Measurements from ENCODE around the gene GNAI3. TPM values are rescaled to one million over a fixed set of nuclear protein-coding genes. Genes with fewer than 3 reads are reported as not detected.

Gene GNAI3
- polyA plus RNA-seq, 3 donors, result 3.0 to 14.2 (median 10.4) TPM

GRCh38 chr1:109653306-109653705 lies 104.9 kb downstream of the GNAI3 start:
- H3K36me3 Mint-ChIP-seq, result no peaks in the 10 kb centered on the region
- Histone ChIP-seq H3K27me3 (ENCODE audit: control insufficient read depth in 2 of 2, insufficient read depth in 2 of 2, low read length in 2 of 2) (no peaks in the 10 kb centered on the region), H3K79me2 (ENCODE audit: insufficient read depth, low read length) (no peaks in the 10 kb centered on the region), H3K9ac (ENCODE audit: insufficient read depth, low read length, poor library complexity, severe bottlenecking) (no peak overlapping the region), H3K4me1 (ENCODE audit: control insufficient read depth in 1 of 2, insufficient read depth in 2 of 2, low read length in 2 of 2) (peaks cover 24 to 27% of the 10 kb centered on the region in 2 donors), H3K36me3 (replicated peaks in 1 of 2; ENCODE audit: control insufficient read depth in 1 of 2, insufficient read depth in 2 of 2, low read length in 2 of 2) (no peaks in the 10 kb centered on the region), H3K4me2 (replicated peaks; ENCODE audit: extremely low read depth, low read length, poor library complexity, severe bottlenecking) (no peak overlapping the region), H2AFZ (ENCODE audit: insufficient read depth, low read depth, low read length, poor library complexity, severe bottlenecking) (no peak overlapping the region), H4K20me1 (ENCODE audit: insufficient read depth, low read length) (no peaks in the 10 kb centered on the region), H3K27ac (ENCODE audit: low read depth in 1 of 2, low read length in 2 of 2) (no peak overlapping the region), H3K4me3 (replicated peaks in 1 of 3; ENCODE audit: low read depth in 2 of 3, low read length in 3 of 3) (no peak overlapping the region), H3K9me3 (replicated peaks in 1 of 2; ENCODE audit: control insufficient read depth in 1 of 2, insufficient read depth in 1 of 2, low read length in 2 of 2) (no peaks in the 10 kb centered on the region)
- 100% methylated on average over 1 of the region's 2 CpGs for WGBS (ENCODE audit: insufficient coverage)
- intact Hi-C loops (cut with micrococcal nuclease), result no loop called here
- no peak overlapping the region for H3K4me3 Mint-ChIP-seq
- no peak for TF ChIP-seq CTCF (IDR thresholded peaks at IDR 0.05)
- peaks cover 3 to 20% (median 10%) of the 10 kb centered on the region in 3 donors for H3K27me3 Mint-ChIP-seq (ENCODE audit: low read depth in 3 of 3)
- no peak for DNase-seq
- H3K9me3 Mint-ChIP-seq, result peaks cover 0 to 1% (median 0%) of the 10 kb centered on the region in 7 donors
- no peak overlapping the region for H3K27ac Mint-ChIP-seq
- peaks cover 33% of the 10 kb centered on the region for H3K4me1 Mint-ChIP-seq

- no peak for DNase-seq
- WGBS (ENCODE audit: insufficient coverage), result 92% methylated on average over 10 of the region's 12 CpGs
- H3K27ac Mint-ChIP-seq, result no peak overlapping the region
- no peaks in the 10 kb centered on the region for H3K27me3 ChIP-seq (ENCODE audit: control insufficient read depth in 2 of 2, insufficient read depth in 2 of 2, low read length in 2 of 2)
- intact Hi-C loops (cut with micrococcal nuclease), result no loop called here
- H3K79me2 ChIP-seq (ENCODE audit: insufficient read depth, low read length), result no peaks in the 10 kb centered on the region
- no peak overlapping the region for H3K4me2 ChIP-seq (replicated peaks; ENCODE audit: extremely low read depth, low read length, poor library complexity, severe bottlenecking)
- no peak overlapping the region for H3K4me3 ChIP-seq (replicated peaks in 1 of 3; ENCODE audit: low read depth in 2 of 3, low read length in 3 of 3)
- peaks cover 0 to 1% (median 0%) of the 10 kb centered on the region in 7 donors for H3K9me3 Mint-ChIP-seq
- TF ChIP-seq CTCF (IDR thresholded peaks at IDR 0.05), result no peak
- H3K27ac ChIP-seq (ENCODE audit: low read depth in 1 of 2, low read length in 2 of 2), result no peak overlapping the region
- H4K20me1 ChIP-seq (ENCODE audit: insufficient read depth, low read length), result no peaks in the 10 kb centered on the region
- H3K9ac ChIP-seq (ENCODE audit: insufficient read depth, low read length, poor library complexity, severe bottlenecking), result no peak overlapping the region
- H3K9me3 ChIP-seq (replicated peaks in 1 of 2; ENCODE audit: control insufficient read depth in 1 of 2, insufficient read depth in 1 of 2, low read length in 2 of 2), result no peaks in the 10 kb centered on the region
- H3K36me3 ChIP-seq (replicated peaks in 1 of 2; ENCODE audit: control insufficient read depth in 1 of 2, insufficient read depth in 2 of 2, low read length in 2 of 2), result no peaks in the 10 kb centered on the region
- H3K4me1 Mint-ChIP-seq, result peaks cover 44% of the 10 kb centered on the region
- H3K4me3 Mint-ChIP-seq, result no peak overlapping the region
- H3K4me1 ChIP-seq (ENCODE audit: control insufficient read depth in 1 of 2, insufficient read depth in 2 of 2, low read length in 2 of 2), result peaks cover 30 to 38% of the 10 kb centered on the region in 2 donors
- peaks cover 2 to 4% of the 10 kb centered on the region in 2 donors for H3K36me3 Mint-ChIP-seq
- H3K27me3 Mint-ChIP-seq (ENCODE audit: low read depth in 3 of 3), result peaks cover 4 to 20% (median 9%) of the 10 kb centered on the region in 3 donors
- peak overlapping the region; percentile 17 for H2AFZ ChIP-seq (ENCODE audit: insufficient read depth, low read depth, low read length, poor library complexity, severe bottlenecking)
Measured at GRCh38 chr1:109654519-109654918, 106.1 kb downstream of the GNAI3 start.
